GM10266 (cell line): ENCODE results near the gene SLC25A22.

Experiments
- DNase-seq: peaks from one replicate; pipeline ENCODE4 v3.0.0; 2012; ENCODE audit errors: extremely low spot score
- CTCF ChIP-seq: IDR thresholded peaks from 2 replicates; pipeline ENCODE4 v1.5.1; 2012; ENCODE audit warnings: mild to moderate bottlenecking, low read depth; ENCODE audit not compliant: control insufficient read depth, insufficient read depth; ENCODE audit errors: missing control alignments

The SLC25A22 gene

GRCh38 chr11:797296-798092 lies 587 bp downstream of the SLC25A22 start:
- DNase-seq: peak; percentile 93
- TF ChIP-seq CTCF: no peak

- no peak for DNase-seq
- no peak for TF ChIP-seq CTCF
Measured at GRCh38 chr11:796565-797295, 1.4 kb downstream of the SLC25A22 start.

DNA sequence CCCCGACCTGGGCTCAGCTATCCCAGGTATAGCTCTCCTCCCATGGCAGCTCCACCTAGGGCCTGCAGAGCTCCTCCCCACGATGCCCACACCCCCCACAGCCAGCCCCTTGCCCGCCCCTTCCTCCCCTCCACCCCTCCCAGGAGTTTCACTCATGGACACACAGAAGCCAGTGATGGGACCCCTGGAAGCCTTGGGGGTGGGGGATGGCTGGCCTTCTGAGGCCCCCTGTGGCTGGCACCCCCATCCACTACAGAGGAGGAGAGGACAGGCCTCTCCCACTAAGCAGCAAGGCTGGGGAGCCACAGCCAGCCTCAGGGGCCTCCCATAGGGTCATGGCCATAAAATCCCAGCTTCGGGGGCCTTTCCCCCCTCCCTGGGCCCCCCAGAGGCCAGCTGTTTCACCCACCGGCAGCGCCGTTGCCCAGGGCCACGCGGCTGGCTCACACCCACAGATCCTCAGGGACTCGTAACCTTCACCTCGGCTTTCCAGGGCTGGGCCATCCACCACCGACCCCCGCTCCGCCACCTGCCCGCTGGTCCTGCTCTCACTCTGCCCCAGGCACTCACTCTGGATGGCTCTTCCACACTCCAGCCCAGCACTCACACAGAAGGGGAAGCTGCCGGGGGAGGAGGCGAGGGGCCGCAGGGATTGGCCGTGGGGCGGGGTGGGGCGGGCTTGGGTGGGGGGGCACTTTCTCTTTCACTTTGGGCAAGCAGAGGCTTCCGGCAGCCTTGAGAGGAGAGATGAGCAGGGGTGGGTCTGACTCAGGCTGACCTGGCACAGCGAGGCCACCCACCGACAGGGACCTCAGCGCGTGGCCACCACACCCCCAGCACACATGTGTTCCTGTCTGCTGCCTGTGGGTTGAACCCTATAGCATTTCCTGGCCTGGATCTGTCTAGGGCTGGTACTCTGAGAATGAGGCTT lies 2.2 kb downstream of the SLC25A22 start:
- no peak for TF ChIP-seq CTCF
- DNase-seq: peak; percentile 97

- no peak for TF ChIP-seq CTCF
- DNase-seq: no peak
Measured at GRCh38 chr11:794766-795633, 3.1 kb downstream of the SLC25A22 start.

- no peak for TF ChIP-seq CTCF
- no peak for DNase-seq
Measured at GRCh38 chr11:794013-794765, 3.9 kb downstream of the SLC25A22 start.

DNA sequence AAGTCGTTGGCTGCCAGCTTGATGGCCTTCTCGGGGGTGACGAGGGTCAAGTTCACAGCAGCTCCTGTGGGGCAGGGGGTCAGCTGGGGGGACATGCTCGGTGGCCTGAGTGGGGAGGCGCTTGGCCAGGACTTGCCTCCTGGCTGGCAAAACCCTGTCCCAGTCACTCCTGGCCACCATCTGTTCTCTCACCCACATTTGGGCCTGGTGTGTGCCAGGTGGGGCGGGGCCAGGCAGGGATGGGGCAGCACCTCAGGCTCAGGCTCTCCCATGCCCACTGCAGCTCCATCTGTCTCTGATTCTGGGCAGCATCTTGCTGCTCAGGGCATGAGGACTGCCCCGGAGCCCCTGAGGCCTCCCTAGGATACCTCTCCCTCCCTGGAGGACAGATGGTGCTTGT lies 4.5 kb downstream of the SLC25A22 start:
- no peak for TF ChIP-seq CTCF
- no peak for DNase-seq
